Spinal cord (tissue), 10 donors: Measurements from ENCODE around the gene MORC1. TPM values are rescaled to one million over a fixed set of nuclear protein-coding genes. Genes with fewer than 3 reads are reported as not detected.
A peak's percentile ranks its signal among the peaks of the same experiment; 100 is the strongest.

Experiments used
- DNase-seq, 6 donors: peaks; one replicate each; pipeline versions ENCODE4 v3.0.0 to v3.0.0-alpha.2; 2013 to 2015; ENCODE audit warnings: low spot score in 6 of 6, low read depth in 4 of 6
- H3K27ac ChIP-seq: one replicate; pipeline ENCODE4 v1.5.1; 2013; ENCODE audit warnings: low read depth, low read length, control low read depth
- H3K27me3 ChIP-seq: one replicate; pipeline ENCODE4 v1.6.1; 2013; ENCODE audit warnings: low read length; ENCODE audit not compliant: control insufficient read depth, insufficient read depth
- H3K36me3 ChIP-seq: one replicate; pipeline ENCODE4 v1.6.1; 2013; ENCODE audit warnings: low read length; ENCODE audit not compliant: control insufficient read depth, insufficient read depth
- H3K4me1 ChIP-seq: one replicate; pipeline ENCODE4 v1.6.1; 2013; ENCODE audit warnings: low read length; ENCODE audit not compliant: control insufficient read depth, insufficient read depth
- H3K4me3 ChIP-seq: one replicate; pipeline ENCODE4 v1.5.1; 2013; ENCODE audit warnings: low read depth, low read length, control low read depth
- H3K9me3 ChIP-seq: one replicate; pipeline ENCODE4 v1.6.1; 2013; ENCODE audit warnings: low read length; ENCODE audit not compliant: control insufficient read depth, insufficient read depth
- WGBS: methylation state at CpG from one replicate; pipeline ENCODE4 v1.1.5; 2013; ENCODE audit warnings: missing lambda C conversion rate; ENCODE audit not compliant: insufficient coverage; 5-methylcytosine and 5-hydroxymethylcytosine counted together
- long read RNA-seq, 4 donors: transcript quantifications; one replicate each; lab custom pipeline, GENCODE V29; 2026
- polyA plus RNA-seq, 2 donors: library from polyadenylated mRNA; unstranded; fragments of 120-200 nt; gene quantifications; one replicate each; pipeline ENCODE4 v1.2.1, GENCODE V29; 2013; ENCODE audit not compliant: insufficient read length in 2 of 2
- total RNA-seq, 2 donors: library from RNA; depleted of rRNA in 1 of 2; stranded (reverse); fragments of 120-200 nt in 1 of 2; fragments of >200 nt in 1 of 2; gene quantifications; one replicate each; pipeline versions ENCODE4 v1.2.3 to v1.2.4, GENCODE V29; 2013 to 2014
- donor health status: healthy.

Gene MORC1, protein sequence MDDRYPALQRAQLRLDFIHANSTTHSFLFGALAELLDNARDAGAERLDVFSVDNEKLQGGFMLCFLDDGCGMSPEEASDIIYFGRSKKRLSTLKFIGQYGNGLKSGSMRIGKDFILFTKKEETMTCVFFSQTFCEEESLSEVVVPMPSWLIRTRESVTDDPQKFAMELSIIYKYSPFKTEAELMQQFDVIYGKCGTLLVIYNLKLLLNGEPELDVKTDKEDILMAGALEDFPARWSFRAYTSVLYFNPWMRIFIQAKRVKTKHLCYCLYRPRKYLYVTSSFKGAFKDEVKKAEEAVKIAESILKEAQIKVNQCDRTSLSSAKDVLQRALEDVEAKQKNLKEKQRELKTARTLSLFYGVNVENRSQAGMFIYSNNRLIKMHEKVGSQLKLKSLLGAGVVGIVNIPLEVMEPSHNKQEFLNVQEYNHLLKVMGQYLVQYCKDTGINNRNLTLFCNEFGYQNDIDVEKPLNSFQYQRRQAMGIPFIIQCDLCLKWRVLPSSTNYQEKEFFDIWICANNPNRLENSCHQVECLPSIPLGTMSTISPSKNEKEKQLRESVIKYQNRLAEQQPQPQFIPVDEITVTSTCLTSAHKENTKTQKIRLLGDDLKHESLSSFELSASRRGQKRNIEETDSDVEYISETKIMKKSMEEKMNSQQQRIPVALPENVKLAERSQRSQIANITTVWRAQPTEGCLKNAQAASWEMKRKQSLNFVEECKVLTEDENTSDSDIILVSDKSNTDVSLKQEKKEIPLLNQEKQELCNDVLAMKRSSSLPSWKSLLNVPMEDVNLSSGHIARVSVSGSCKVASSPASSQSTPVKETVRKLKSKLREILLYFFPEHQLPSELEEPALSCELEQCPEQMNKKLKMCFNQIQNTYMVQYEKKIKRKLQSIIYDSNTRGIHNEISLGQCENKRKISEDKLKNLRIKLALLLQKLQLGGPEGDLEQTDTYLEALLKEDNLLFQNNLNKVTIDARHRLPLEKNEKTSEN
- total RNA-seq (under 1 TPM; 0.06 to 0.59 TPM), polyA plus RNA-seq (under 1 TPM; 0.08 to 0.14 TPM)
- long read RNA-seq, donor 1 = 0 reads
- long read RNA-seq, donor 2 = 0 reads
- long read RNA-seq, donor 3 = 0 reads
- long read RNA-seq, donor 4 = 0 reads

DNA sequence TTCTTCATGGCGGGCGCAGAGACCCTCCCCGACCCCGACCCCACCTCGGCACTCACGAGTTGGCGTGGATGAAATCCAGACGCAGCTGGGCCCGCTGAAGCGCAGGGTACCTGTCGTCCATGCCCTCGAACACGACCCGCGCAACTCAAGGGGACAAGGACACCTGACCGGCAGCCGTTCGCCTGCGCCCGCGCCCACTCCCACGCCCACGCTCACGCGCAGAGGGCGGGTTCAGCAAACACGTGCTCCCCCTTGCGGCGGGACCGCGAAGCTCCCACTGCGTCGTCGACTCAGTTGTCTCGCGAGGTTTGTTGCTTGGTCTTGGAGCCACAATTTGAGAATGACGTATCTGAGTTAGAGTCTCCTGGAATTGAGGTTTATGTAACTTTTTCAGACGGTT is at the start of gene MORC1:
Gene MORC1, minus strand, starts transcription at position 196 of the 400 bp plus-strand sequence. Its CDS starts 75 bp downstream, at position 121.
- no peak within 1 kb of the TSS for H3K4me3 ChIP-seq
- DNase-seq = no peak
- no peaks in the 10 kb centered on the region for H3K27me3 ChIP-seq
- no peaks in the 10 kb centered on the region for H3K36me3 ChIP-seq
- WGBS = 95% methylated on average over 31 of the region's 38 CpGs
- H3K27ac ChIP-seq = no peak within 1 kb of the TSS
- no peaks in the 10 kb centered on the region for H3K9me3 ChIP-seq
- H3K4me1 ChIP-seq = no peaks in the 10 kb centered on the region

DNA sequence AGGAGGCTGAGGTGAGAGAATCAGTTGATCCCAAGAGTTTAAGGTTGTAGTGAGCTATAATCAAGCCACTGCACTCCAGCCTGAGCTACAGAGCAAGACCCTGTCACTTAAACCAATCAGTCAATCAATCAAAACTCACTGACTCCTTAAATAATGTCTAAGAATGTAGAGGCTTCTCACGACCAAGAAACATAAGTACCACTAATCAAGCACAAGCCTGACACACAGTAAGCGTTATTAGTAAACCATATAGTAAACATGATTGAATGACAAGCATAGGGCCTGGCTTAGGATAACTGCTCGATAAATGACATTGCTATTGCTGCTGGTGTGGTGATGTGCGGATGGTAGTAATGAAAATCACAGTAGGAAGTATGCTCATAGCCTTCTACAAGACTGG is 48.0 kb upstream of the MORC1 start:
- no CpG with 5 or more reads among the region's 4 CpGs for WGBS
- Histone ChIP-seq H3K4me1 (no peaks in the 10 kb centered on the region), H3K4me3 (no peak overlapping the region), H3K9me3 (no peaks in the 10 kb centered on the region), H3K27me3 (no peaks in the 10 kb centered on the region), H3K36me3 (no peaks in the 10 kb centered on the region), H3K27ac (no peak overlapping the region)
- peak in 1 of 6 donors; percentile 35 for DNase-seq

- DNase-seq = no peak
- H3K4me3 ChIP-seq = no peak overlapping the region
- H3K36me3 ChIP-seq = no peaks in the 10 kb centered on the region
- no peaks in the 10 kb centered on the region for H3K4me1 ChIP-seq
- no peaks in the 10 kb centered on the region for H3K9me3 ChIP-seq
- no CpG with 5 or more reads among the region's 2 CpGs for WGBS
- H3K27me3 ChIP-seq = no peaks in the 10 kb centered on the region
- no peak overlapping the region for H3K27ac ChIP-seq
Observed at GRCh38 chr3:109161487-109162123, 43.7 kb upstream of the MORC1 start.

DNA sequence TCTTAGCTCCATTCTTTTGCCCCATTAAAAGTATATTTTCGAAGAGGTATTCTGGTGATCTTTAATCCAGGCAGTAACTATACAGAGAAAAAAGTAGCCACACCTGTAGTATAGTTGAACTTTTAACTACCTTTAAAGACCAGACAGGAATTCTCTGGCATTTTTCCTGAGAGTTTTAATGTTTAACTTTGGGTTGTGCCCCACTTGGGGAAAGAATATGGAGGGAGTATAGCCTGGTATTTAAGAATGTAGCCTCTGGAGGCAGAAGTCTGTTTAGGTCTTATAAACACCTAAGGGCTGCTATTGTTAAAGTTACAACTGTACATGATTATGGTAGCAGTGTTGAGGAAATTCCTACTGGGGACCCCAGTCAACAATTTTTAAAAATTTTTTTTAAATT is 37.9 kb upstream of the MORC1 start:
- Histone ChIP-seq H3K27ac (no peak overlapping the region), H3K36me3 (no peaks in the 10 kb centered on the region), H3K4me1 (no peaks in the 10 kb centered on the region), H3K9me3 (no peaks in the 10 kb centered on the region), H3K4me3 (no peak overlapping the region), H3K27me3 (no peaks in the 10 kb centered on the region)
- no CpG with 5 or more reads among the region's 1 CpG for WGBS
- DNase-seq = no peak

GRCh38 chr3:109154979-109155378 is 37.0 kb upstream of the MORC1 start:
- Histone ChIP-seq H3K9me3 (no peaks in the 10 kb centered on the region), H3K27me3 (no peaks in the 10 kb centered on the region), H3K36me3 (no peaks in the 10 kb centered on the region), H3K4me3 (no peak overlapping the region), H3K4me1 (no peaks in the 10 kb centered on the region), H3K27ac (no peak overlapping the region)
- no CpG with 5 or more reads among the region's 2 CpGs for WGBS
- DNase-seq = no peak

DNA sequence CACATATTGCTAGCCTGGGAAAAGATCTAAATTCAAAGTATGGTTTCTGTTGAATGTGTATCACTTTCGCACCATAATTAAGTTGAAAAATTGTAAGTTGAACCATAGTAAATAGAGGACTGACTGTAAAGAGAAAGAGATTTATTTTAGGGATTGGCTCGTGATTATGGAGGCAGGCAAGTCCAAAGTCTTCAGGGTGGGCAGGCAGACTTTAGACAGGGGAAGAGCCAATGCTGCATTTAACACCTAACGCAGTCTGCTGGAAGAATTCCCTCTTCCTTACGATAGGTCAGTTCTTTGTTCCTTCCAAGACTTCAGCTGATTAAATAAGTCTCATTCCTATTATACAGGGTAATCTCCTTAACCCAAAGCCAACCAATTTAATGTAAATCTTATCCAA is 34.4 kb upstream of the MORC1 start:
- Histone ChIP-seq H3K36me3 (no peaks in the 10 kb centered on the region), H3K27ac (no peak overlapping the region), H3K27me3 (no peaks in the 10 kb centered on the region), H3K4me1 (no peaks in the 10 kb centered on the region), H3K4me3 (no peak overlapping the region), H3K9me3 (no peaks in the 10 kb centered on the region)
- no peak for DNase-seq
- 88% methylated on average over 2 of the region's 4 CpGs for WGBS

- H3K27ac ChIP-seq = no peak overlapping the region
- H3K4me1 ChIP-seq = no peaks in the 10 kb centered on the region
- H3K36me3 ChIP-seq = no peaks in the 10 kb centered on the region
- H3K4me3 ChIP-seq = no peak overlapping the region
- no peak for DNase-seq
- no peaks in the 10 kb centered on the region for H3K27me3 ChIP-seq
- 100% methylated on average over 1 of the region's 2 CpGs for WGBS
- no peaks in the 10 kb centered on the region for H3K9me3 ChIP-seq
Observed at GRCh38 chr3:109149078-109149477, 31.1 kb upstream of the MORC1 start.

DNA sequence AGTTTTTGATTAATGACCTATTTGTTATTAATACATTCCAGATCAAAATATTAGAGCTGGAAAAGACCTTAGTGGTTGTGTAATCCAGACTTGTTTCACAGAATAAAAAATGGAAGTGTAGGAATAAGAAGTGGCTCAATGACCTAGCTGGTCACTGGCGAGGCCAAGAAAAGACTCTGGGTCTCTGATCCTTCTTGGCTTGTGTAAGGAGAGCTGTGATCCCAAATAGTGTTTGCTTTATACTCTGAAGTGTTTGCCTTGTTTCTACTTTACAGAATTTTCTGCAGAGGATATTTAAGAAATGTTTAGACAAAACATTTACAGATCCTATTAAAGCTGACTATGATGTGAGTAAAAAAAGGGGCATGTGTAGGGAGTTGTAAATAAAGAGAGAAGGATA is 25.7 kb upstream of the MORC1 start:
- no peak overlapping the region for H3K27ac ChIP-seq
- no peaks in the 10 kb centered on the region for H3K4me1 ChIP-seq
- no peaks in the 10 kb centered on the region for H3K9me3 ChIP-seq
- H3K36me3 ChIP-seq = no peaks in the 10 kb centered on the region
- no CpG with 5 or more reads among the region's 1 CpG for WGBS
- no peak overlapping the region for H3K4me3 ChIP-seq
- no peaks in the 10 kb centered on the region for H3K27me3 ChIP-seq
- DNase-seq = no peak

- Histone ChIP-seq H3K4me1 (no peaks in the 10 kb centered on the region), H3K36me3 (no peaks in the 10 kb centered on the region), H3K27me3 (no peaks in the 10 kb centered on the region), H3K4me3 (no peak overlapping the region), H3K27ac (no peak overlapping the region), H3K9me3 (no peaks in the 10 kb centered on the region)
- WGBS = 92% methylated on average over 4 of the region's 4 CpGs
- DNase-seq = no peak
Observed at GRCh38 chr3:109140318-109140717, 22.4 kb upstream of the MORC1 start.
